ENCODE results near the gene ANKRD12.

DNA sequence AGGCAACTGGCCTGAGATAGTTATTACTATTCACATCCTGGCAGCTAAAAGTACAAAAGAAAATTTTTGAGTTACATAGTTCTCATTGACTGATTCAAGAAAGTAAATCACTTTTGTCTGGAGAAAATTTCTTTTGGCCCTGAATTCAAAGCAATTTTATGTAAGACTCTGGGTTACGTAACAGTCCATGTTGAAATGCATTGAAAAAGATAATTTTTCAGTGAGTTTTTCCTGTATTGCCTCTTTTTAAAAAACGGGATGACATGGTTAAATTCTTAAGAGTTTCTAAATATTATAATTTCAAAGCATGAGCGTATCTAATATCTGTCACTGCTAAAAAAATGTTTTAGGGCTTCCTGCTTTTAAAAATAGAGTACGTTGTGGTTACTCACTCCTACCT is 72.7 kb downstream of the ANKRD12 start:
- no peak for TF ChIP-seq ZNF263 (CRISPR knock-in tag; IDR thresholded peaks at IDR 0.05; ENCODE audit: low read depth)
- TF ChIP-seq, protein P1, sequence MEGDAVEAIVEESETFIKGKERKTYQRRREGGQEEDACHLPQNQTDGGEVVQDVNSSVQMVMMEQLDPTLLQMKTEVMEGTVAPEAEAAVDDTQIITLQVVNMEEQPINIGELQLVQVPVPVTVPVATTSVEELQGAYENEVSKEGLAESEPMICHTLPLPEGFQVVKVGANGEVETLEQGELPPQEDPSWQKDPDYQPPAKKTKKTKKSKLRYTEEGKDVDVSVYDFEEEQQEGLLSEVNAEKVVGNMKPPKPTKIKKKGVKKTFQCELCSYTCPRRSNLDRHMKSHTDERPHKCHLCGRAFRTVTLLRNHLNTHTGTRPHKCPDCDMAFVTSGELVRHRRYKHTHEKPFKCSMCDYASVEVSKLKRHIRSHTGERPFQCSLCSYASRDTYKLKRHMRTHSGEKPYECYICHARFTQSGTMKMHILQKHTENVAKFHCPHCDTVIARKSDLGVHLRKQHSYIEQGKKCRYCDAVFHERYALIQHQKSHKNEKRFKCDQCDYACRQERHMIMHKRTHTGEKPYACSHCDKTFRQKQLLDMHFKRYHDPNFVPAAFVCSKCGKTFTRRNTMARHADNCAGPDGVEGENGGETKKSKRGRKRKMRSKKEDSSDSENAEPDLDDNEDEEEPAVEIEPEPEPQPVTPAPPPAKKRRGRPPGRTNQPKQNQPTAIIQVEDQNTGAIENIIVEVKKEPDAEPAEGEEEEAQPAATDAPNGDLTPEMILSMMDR (IDR thresholded peaks at IDR 0.05): no peak
- TF ChIP-seq E2F1 (CRISPR knock-in tag; IDR thresholded peaks at IDR 0.05): no peak
- no peak for TF ChIP-seq ZNF671 (CRISPR knock-in tag; IDR thresholded peaks at IDR 0.05)
- TF ChIP-seq MLX (CRISPR knock-in tag; IDR thresholded peaks at IDR 0.05): no peak
- TF ChIP-seq FOXK1 (CRISPR knock-in tag; IDR thresholded peaks at IDR 0.05): no peak
- TF ChIP-seq E2F4 (CRISPR knock-in tag; IDR thresholded peaks at IDR 0.05; ENCODE audit: borderline replicate concordance, low read depth): no peak
